Measurements from ENCODE around the gene KCNMA1.

DNA sequence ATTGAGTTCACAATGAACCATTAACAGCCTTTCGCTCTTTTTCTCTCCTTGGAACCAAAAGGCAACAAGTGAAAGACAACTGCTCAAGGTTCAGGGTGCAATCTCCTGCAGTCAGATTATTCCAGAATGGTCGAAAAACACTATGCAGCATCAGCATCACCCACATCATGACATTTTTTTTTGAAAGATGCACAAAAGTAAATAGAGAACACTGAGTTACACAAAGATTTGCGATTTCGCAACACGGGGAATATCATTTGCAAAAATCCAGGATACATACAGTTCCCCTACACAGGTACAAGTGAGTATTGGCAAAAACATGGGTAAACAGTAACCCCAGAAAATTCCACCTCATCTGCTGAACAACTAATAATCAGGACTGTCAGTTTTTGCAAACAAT lies 611.5 kb downstream of the KCNMA1 start:
- TF ChIP-seq, protein P1, sequence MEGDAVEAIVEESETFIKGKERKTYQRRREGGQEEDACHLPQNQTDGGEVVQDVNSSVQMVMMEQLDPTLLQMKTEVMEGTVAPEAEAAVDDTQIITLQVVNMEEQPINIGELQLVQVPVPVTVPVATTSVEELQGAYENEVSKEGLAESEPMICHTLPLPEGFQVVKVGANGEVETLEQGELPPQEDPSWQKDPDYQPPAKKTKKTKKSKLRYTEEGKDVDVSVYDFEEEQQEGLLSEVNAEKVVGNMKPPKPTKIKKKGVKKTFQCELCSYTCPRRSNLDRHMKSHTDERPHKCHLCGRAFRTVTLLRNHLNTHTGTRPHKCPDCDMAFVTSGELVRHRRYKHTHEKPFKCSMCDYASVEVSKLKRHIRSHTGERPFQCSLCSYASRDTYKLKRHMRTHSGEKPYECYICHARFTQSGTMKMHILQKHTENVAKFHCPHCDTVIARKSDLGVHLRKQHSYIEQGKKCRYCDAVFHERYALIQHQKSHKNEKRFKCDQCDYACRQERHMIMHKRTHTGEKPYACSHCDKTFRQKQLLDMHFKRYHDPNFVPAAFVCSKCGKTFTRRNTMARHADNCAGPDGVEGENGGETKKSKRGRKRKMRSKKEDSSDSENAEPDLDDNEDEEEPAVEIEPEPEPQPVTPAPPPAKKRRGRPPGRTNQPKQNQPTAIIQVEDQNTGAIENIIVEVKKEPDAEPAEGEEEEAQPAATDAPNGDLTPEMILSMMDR (IDR thresholded peaks at IDR 0.05) = no peak
- no peak for TF ChIP-seq POLR2A (IDR thresholded peaks at IDR 0.05)
- TF ChIP-seq POLR2AphosphoS5 (IDR thresholded peaks at IDR 0.05) = no peak
